Endothelial cell of umbilical vein (primary cell): Measurements from ENCODE around the gene KRCC1.

Source experiments
- CTCF ChIP-seq, 2 donors: IDR thresholded peaks; 1 replicate in 1 of 2; 2 replicates in 1 of 2; pipeline ENCODE4 v1.5.1; 2011; ENCODE audit warnings: low read length in 2 of 2, mild to moderate bottlenecking in 2 of 2, moderate library complexity in 2 of 2, control low read depth in 1 of 2, inconsistent platforms in 1 of 2, low read depth in 1 of 2; ENCODE audit not compliant: insufficient read depth in 1 of 2; ENCODE audit errors: extremely low read depth in 1 of 2
- GATA2 ChIP-seq: IDR thresholded peaks from 2 replicates; pipeline ENCODE4 v1.7.0; 2011; ENCODE audit warnings: low read depth, mild to moderate bottlenecking, moderate library complexity, mixed read lengths, low read length; ENCODE audit not compliant: insufficient read length, insufficient read depth
- POLR2A ChIP-seq: IDR thresholded peaks from 2 replicates; pipeline ENCODE4 v1.6.1; 2012; ENCODE audit warnings: low read depth, mild to moderate bottlenecking, control low read depth, low read length

- no peak for TF ChIP-seq CTCF (IDR thresholded peaks at IDR 0.05; ENCODE audit: extremely low read depth in 1 of 2, insufficient read depth in 1 of 2, low read depth in 1 of 2, low read length in 2 of 2)
- TF ChIP-seq POLR2A: no peak
- TF ChIP-seq GATA2: no peak
Measured at GRCh38 chr2:88100489-88100858, 44.9 kb upstream of the KRCC1 start.
